ENCODE results near the gene IMMP2L.

GRCh38 chr7:110867771-110868170, 694.5 kb downstream of the IMMP2L start:
- no peak for TF ChIP-seq CTCF (conservative IDR thresholded peaks at IDR 0.05; ENCODE audit: low read length)
- no peak for TF ChIP-seq EZH2phosphoT487 (IDR thresholded peaks at IDR 0.05; ENCODE audit: borderline replicate concordance)

All from Loucy (cell line).